Endothelial cell (in vitro differentiated cells): ENCODE measurements around the gene MATCAP1. TPM values are rescaled to one million over a fixed set of nuclear protein-coding genes. Genes with fewer than 3 reads are reported as not detected.

Experiments
- DNase-seq: peaks from one replicate; pipeline ENCODE4 v3.0.0; 2021; ENCODE audit warnings: low spot score
- H3K27ac Mint-ChIP-seq: one replicate; pipeline ENCODE4 v1.8.0; 2021; ENCODE audit warnings: mixed read lengths, inconsistent platforms; ENCODE audit not compliant: unreplicated experiment
- H3K27me3 Mint-ChIP-seq: one replicate; pipeline ENCODE4 v1.8.0; 2021; ENCODE audit warnings: mild to moderate bottlenecking, moderate library complexity, mixed read lengths, inconsistent platforms; ENCODE audit not compliant: unreplicated experiment
- H3K36me3 Mint-ChIP-seq: one replicate; pipeline ENCODE4 v1.8.0; 2021; ENCODE audit warnings: mild to moderate bottlenecking, low read depth, mixed read lengths, inconsistent platforms; ENCODE audit not compliant: unreplicated experiment
- H3K4me1 Mint-ChIP-seq: one replicate; pipeline ENCODE4 v1.8.0; 2021; ENCODE audit warnings: mild to moderate bottlenecking, mixed read lengths, inconsistent platforms; ENCODE audit not compliant: unreplicated experiment
- H3K4me3 Mint-ChIP-seq: one replicate; pipeline ENCODE4 v1.8.0; 2021; ENCODE audit warnings: mild to moderate bottlenecking, mixed read lengths, inconsistent platforms; ENCODE audit not compliant: unreplicated experiment
- H3K9me3 Mint-ChIP-seq: one replicate; pipeline ENCODE4 v1.8.0; 2021; ENCODE audit warnings: mixed read lengths, inconsistent platforms; ENCODE audit not compliant: unreplicated experiment
- total RNA-seq: library from RNA; stranded (reverse); fragmentation: NEBNext Ultra II Directional; extraction: Animal tissue kit (Norgen Biotek cat#: 25700); gene quantifications from one replicate; pipeline ENCODE4 v1.2.1, GENCODE V29; 2021; ENCODE audit not compliant: unreplicated experiment
- TF ChIP-seq, protein P1 (sequence below): fragments of 200-600 bp; sonication (generic); IDR thresholded peaks from one replicate; pipeline ENCODE4 v1.5.0; 2021; ENCODE audit warnings: antibody characterized with exemption; ENCODE audit not compliant: unreplicated experiment

The MATCAP1 gene
- total RNA-seq, 1 donor from 2014 or later = 88.8 TPM

DNA sequence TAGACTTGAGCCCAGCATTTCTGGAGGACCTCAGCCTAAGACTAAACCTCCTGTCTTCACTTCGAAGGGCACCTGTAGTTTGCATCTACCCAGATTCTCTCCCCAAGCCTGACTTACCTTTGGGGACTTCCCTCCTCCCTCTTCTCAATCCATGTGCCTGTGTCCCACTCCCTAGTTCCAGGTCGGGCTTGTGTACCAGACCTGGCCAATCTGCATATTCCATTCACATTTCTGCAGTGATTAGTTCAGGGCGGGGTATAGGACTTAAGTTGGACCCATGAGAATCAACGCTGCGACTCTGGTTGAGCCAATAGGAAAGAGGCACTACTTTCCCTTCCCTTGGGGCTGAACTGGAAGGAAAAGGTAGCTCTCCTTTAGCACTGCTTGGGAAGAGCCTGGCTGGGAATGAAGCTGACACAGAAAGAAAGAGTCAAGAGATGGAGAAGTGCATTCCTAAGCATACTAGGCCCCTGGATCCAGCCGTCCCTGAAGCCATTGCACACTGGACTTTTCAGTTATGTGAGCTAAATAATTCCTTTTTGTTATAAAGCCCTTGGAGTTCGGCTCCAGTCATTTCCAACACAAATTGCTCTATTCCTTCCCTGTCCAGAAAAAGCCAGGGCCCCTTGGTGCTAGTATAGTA is 26.5 kb downstream of the MATCAP1 start:
- H3K9me3 Mint-ChIP-seq = no peaks in the 10 kb centered on the region
- DNase-seq = no peak
- TF ChIP-seq, protein P1, sequence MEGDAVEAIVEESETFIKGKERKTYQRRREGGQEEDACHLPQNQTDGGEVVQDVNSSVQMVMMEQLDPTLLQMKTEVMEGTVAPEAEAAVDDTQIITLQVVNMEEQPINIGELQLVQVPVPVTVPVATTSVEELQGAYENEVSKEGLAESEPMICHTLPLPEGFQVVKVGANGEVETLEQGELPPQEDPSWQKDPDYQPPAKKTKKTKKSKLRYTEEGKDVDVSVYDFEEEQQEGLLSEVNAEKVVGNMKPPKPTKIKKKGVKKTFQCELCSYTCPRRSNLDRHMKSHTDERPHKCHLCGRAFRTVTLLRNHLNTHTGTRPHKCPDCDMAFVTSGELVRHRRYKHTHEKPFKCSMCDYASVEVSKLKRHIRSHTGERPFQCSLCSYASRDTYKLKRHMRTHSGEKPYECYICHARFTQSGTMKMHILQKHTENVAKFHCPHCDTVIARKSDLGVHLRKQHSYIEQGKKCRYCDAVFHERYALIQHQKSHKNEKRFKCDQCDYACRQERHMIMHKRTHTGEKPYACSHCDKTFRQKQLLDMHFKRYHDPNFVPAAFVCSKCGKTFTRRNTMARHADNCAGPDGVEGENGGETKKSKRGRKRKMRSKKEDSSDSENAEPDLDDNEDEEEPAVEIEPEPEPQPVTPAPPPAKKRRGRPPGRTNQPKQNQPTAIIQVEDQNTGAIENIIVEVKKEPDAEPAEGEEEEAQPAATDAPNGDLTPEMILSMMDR = no peak
- H3K27me3 Mint-ChIP-seq = peaks cover 44% of the 10 kb centered on the region
- H3K4me1 Mint-ChIP-seq = peaks cover 16% of the 10 kb centered on the region
- peak overlapping the region; percentile 51 for H3K4me3 Mint-ChIP-seq
- H3K27ac Mint-ChIP-seq = no peak overlapping the region
- H3K36me3 Mint-ChIP-seq = peaks cover 4% of the 10 kb centered on the region

DNA sequence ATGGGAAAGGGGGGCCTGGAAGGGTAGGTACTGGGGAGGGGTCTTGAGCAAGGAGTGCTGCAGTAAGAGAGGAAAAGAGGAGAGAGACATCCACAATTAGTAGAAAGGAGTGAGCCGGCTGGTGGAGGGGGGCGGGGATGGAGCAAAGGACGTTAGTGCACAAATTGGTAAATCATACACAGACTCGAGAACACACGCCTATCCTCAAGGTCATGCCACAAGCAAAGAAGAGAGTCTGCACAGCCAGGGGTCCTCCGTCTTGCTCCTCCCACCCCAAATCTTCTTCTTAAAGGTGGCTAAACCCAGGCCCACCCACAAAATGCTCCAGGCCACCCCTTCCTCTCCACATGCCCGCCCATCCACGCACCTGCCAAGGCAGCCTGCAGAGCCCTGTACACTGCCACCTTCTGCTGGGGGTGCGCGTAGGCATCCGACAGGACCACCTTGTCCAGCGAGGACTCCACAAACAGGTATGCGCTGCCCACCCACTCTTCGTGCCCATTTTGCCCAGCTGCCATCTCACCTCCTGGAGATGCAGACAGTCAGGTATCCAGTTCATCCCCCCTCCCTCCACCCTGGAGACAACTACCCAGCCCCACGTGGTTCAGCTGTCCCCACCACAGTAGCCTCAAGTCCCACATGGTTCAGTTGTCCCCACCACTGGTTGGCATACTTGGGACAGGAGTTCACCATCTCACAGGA is 27.5 kb downstream of the MATCAP1 start:
- DNase-seq = no peak
- Mint-ChIP-seq H3K27ac (no peak overlapping the region), H3K27me3 (peaks cover 46% of the 10 kb centered on the region), H3K4me3 (no peak overlapping the region), H3K9me3 (no peaks in the 10 kb centered on the region), H3K4me1 (peaks cover 15% of the 10 kb centered on the region), H3K36me3 (peaks cover 4% of the 10 kb centered on the region)
- TF ChIP-seq, protein P1 = no peak

DNA sequence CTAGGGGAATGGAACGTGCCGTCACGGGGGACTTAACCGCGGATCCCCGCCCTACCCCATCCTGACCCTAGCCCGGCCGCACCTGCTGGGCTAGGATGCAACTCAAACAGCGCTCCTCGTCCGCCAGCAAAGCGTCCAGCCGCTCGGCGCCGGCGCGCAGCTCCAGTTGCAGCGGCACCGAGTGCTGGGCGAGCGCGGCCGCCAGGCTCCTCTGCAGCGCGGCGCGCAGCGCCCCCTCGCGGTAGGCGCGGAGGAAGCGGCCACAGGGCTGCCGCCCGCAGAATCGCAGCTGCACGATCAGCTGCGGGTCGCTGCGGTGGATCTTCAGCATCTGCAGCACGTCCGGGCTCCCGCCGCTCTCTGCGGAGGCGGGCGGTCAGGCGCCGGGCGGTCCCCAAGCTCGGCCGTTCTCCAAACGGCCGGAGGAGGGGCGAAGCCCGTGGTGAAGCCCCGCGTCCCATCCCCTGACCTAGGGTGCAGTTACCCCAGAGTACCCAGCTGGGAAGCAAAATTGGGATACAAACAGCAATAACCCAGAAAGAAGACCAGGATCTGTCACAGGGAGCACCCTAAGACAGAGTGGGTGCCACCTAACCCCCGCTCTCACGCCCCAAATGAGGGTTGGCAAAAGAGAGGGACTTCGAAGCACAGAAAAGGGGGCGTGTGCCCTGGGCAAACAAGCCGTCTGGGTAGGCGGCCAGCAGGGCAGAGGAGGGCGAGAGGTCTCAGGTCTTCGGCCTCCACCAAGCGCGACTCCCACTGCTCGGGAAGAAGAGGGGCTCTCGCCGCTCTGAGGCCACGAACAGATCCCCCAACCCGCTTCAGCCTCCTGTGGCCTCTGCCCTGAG is 28.2 kb downstream of the MATCAP1 start:
- Mint-ChIP-seq H3K27me3 (peaks cover 49% of the 10 kb centered on the region), H3K4me1 (peaks cover 15% of the 10 kb centered on the region), H3K27ac (no peak overlapping the region), H3K9me3 (no peaks in the 10 kb centered on the region), H3K36me3 (peaks cover 4% of the 10 kb centered on the region), H3K4me3 (no peak overlapping the region)
- DNase-seq = peak; percentile 92
- TF ChIP-seq, protein P1 = peak; percentile 97

DNA sequence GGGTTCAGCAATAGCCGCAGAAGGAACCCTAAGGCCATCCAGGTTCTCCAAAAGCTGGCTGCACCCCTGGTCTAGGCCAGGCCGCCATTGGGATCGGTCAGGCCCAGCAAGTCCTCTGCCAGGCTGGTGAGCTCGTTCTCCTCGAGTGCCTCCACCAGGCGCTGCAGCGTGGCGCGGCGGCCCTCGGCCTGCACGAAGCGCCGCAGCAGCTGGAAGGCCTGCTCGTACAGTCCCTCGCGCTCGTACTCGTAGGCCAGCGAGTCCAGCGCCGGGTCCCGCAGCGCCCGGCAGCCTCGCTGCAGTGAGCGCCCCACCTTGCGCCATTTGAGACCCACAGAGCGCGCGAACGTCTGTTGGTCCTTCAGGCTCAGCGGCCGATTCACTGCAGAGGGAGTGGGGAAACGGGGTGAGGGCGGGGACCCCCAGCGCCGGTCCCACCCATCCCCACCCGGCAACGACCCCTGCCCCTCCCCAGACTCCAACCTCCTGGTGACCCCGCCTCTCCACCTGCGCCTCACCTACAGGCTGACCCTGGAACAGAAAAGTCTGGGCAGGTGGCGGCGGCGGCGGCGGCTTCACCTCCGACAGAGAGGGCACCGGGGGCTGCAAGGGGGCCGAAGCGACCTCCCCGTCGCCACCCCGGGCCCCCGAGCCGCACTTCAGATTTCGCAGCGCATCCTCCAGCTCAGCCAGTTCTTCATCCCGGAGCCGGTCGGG is 29.0 kb downstream of the MATCAP1 start:
- Mint-ChIP-seq H3K4me3 (no peak overlapping the region), H3K27ac (no peak overlapping the region), H3K27me3 (peaks cover 49% of the 10 kb centered on the region), H3K9me3 (no peaks in the 10 kb centered on the region), H3K36me3 (peaks cover 4% of the 10 kb centered on the region), H3K4me1 (peaks cover 15% of the 10 kb centered on the region)
- no peak for DNase-seq
- TF ChIP-seq, protein P1 = no peak
